GM23248 (cell line): ENCODE data around the gene BTLA.

ENCODE experiments used
- EZH2 ChIP-seq: fragments of 200-600 bp; sonication (generic); IDR thresholded peaks from 2 replicates; pipeline ENCODE4 v1.6.1; 2018; ENCODE audit warnings: antibody characterized with exemption, mild to moderate bottlenecking; ENCODE audit not compliant: insufficient read depth, poor library complexity, severe bottlenecking
- EZH2phosphoT487 ChIP-seq: fragments of 200-600 bp; sonication (generic); IDR thresholded peaks from 2 replicates; pipeline ENCODE4 v1.6.1; 2018; ENCODE audit warnings: antibody characterized with exemption, moderate library complexity, mild to moderate bottlenecking, low read depth; ENCODE audit not compliant: insufficient read depth

GRCh38 chr3:112498914-112499711 lies at the start of gene BTLA:
- TF ChIP-seq EZH2 (no peak), EZH2phosphoT487 (no peak)
